ENCODE data around the gene TSPAN17. TPM values are rescaled to one million over a fixed set of nuclear protein-coding genes. Genes with fewer than 3 reads are reported as not detected.

TSPAN17 gene
- total and polyA plus RNA-seq, 10 of the 15 experiments (the other 5 are each of a cell fraction or from before 2014, with no cell fraction given), result 0.24 to 17.1 (median 10.4) TPM

DNA sequence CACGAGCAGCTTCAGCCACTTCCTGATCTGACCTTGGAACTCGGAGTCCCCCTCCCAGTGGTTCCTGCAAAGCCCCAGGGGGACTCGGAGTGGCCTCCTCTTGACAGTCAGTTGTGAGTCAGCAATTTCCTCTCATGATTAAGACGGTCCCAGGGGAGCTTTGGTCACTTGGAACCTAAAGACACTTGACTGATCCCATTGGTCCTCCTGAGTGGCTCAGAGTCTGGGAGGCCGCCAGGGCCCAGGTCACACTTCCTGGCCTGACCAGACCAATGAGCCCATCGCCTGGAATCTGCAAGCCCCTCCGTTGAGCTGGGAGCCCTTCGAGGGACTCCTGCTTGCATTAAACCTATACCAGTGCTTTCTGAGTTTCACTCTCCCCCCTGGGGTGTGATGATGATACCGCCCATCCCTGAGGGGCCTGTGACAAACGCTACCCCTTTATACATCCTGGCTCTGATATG lies 29.1 kb downstream of the TSPAN17 start (continued):
- TF ChIP-seq ZBED1 (IDR thresholded peaks at IDR 0.05; ENCODE audit: borderline replicate concordance) (no peak), NFYB (IDR thresholded peaks at IDR 0.05; ENCODE audit: insufficient read depth, low read depth, low read length) (peak; percentile 36; the same call in 1 of the 2 replicates), RFX5 (IDR thresholded peaks at IDR 0.05; ENCODE audit: low read depth, low read length) (no peak), NR2F1 (conservative IDR thresholded peaks at IDR 0.05) (peak; percentile 64), BCL11A (IDR thresholded peaks at IDR 0.05; ENCODE audit: low read depth, low read length) (peak; percentile 68; the same call in 1 of the 2 replicates), IKZF1 (conservative IDR thresholded peaks at IDR 0.05) (peak; percentile 54; the same call in 1 of the 2 replicates), RUNX3 (IDR thresholded peaks at IDR 0.05; ENCODE audit: low read length) (peak; percentile 27; the same call in 1 of the 2 replicates)
- TF ChIP-seq, protein P1, sequence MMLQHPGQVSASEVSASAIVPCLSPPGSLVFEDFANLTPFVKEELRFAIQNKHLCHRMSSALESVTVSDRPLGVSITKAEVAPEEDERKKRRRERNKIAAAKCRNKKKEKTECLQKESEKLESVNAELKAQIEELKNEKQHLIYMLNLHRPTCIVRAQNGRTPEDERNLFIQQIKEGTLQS (IDR thresholded peaks at IDR 0.05; ENCODE audit: borderline replicate concordance, extremely low read depth, low read depth, low read length), result no peak

DNA sequence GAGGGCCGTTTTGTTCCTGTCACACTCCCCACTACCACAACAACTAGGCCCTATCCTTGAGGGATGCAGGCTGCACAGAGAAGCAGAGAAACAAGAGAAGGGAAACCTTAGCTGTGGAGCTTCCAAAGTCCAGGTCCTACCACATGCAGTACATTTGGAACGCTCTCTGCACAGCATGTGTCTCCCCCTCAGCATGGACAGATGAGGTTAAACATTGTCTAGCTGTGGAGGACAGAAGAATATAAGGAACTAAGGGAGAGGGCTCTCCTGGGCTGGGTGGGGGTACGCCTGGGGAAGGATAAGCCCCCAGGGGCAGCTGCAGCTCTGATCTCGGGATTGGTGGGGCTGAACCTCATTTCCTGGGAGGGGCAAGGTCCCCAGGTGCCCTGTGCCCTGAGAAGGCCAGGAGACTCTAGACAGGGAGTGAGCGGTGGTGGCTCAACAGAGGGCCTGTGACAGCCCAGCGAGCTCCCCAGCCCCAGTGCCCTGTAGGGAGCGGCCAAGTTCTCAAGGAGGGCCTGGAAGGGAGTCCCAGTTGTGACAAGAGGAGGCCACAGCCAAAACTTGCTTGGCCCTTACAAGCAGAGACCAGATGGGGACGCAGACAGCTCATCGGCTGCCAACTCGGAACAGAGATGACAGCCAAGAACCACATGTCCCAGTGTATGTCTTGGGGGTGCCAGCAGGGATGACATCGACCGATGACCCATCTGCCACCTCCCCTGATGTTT lies 30.1 kb downstream of the TSPAN17 start:
- Histone ChIP-seq H3K4me1 (ENCODE audit: control insufficient read depth, insufficient read depth, low read length) (no peaks in the 10 kb centered on the region), H3K9ac (ENCODE audit: control insufficient read depth, insufficient read depth, low read length) (no peak overlapping the region), H3K4me2 (ENCODE audit: control insufficient read depth, insufficient read depth) (no peak overlapping the region), H4K20me1 (ENCODE audit: control insufficient read depth, insufficient read depth) (no peaks in the 10 kb centered on the region), H2AFZ (ENCODE audit: control insufficient read depth, low read depth, low read length) (no peak overlapping the region), H3K79me2 (ENCODE audit: control insufficient read depth, insufficient read depth, low read length) (no peaks in the 10 kb centered on the region), H3K27ac (ENCODE audit: control insufficient read depth, insufficient read depth) (no peak overlapping the region), H3K9me3 (replicated peaks; ENCODE audit: control insufficient read depth, insufficient read depth, low read length) (no peaks in the 10 kb centered on the region), H3K27me3 (replicated peaks in 1 of 2; ENCODE audit: control insufficient read depth in 2 of 2, insufficient read depth in 2 of 2, low read length in 1 of 2) (peaks cover 2 to 5% of the 10 kb centered on the region in 2 experiments; a peak in 2 of 4 replicates), H3K4me3 (no peak overlapping the region), H3K36me3 (ENCODE audit: control insufficient read depth in 2 of 2, insufficient read depth in 2 of 2, low read length in 1 of 2) (no peaks in the 10 kb centered on the region)
- DNase-seq (ENCODE audit: low read depth, low spot score), result no peak
- ChIA-PET POLR2A (no interaction called here), SMC1A (ENCODE audit: uncharacterized antibody, unreplicated experiment) (interaction anchor here (2.0 kb wide), 1 partner anchor 17 kb away, joined by 7 read pairs; no protein-coding TSS in a partner anchor), CTCF (interaction anchor here (3.2 kb wide), 1 partner anchor 17 kb away, joined by 25 read pairs; no protein-coding TSS in a partner anchor), RAD21 (ENCODE audit: unreplicated experiment) (interaction anchor here (2.9 kb wide), 1 partner anchor 17 kb away, joined by 16 read pairs; no protein-coding TSS in a partner anchor)
- no peak for ATAC-seq
- intact Hi-C loops (cut with micrococcal nuclease; ENCODE audit: unreplicated experiment), result no loop called here
- WGBS (ENCODE audit: insufficient coverage, insufficient replicate concordance, low lambda C conversion rate, missing lambda C conversion rate), result 60% methylated on average over 12 of the region's 12 CpGs
- BruUV-seq (replicated peaks), result no TSS peak
- in situ Hi-C loops (cut with MboI), result no loop called here
- FAIRE-seq, result no peak
- TF ChIP-seq CHD4 (IDR thresholded peaks at IDR 0.05) (no peak), MEF2A (IDR thresholded peaks at IDR 0.05; ENCODE audit: insufficient read depth, low read depth, low read length) (no peak), SRF (IDR thresholded peaks at IDR 0.05; ENCODE audit: low read depth in 2 of 2, low read length in 2 of 2) (no peak), SMAD5 (IDR thresholded peaks at IDR 0.05; ENCODE audit: low read depth) (no peak), EGR1 (IDR thresholded peaks at IDR 0.05; ENCODE audit: borderline replicate concordance in 1 of 2, low read depth in 2 of 2, low read length in 2 of 2) (no peak), HCFC1 (IDR thresholded peaks at IDR 0.05; ENCODE audit: low read length) (no peak), ZNF207 (IDR thresholded peaks at IDR 0.05; ENCODE audit: borderline replicate concordance) (no peak), WRNIP1 (IDR thresholded peaks at IDR 0.05; ENCODE audit: borderline replicate concordance, low read depth, low read length) (no peak), SMAD1 (IDR thresholded peaks at IDR 0.05; ENCODE audit: low read depth, partially characterized antibody) (no peak), KDM1A (IDR thresholded peaks at IDR 0.05; ENCODE audit: borderline replicate concordance) (no peak), PAX8 (IDR thresholded peaks at IDR 0.05) (no peak), RFX5 (IDR thresholded peaks at IDR 0.05; ENCODE audit: low read depth, low read length) (no peak), SPI1 (IDR thresholded peaks at IDR 0.05; ENCODE audit: borderline replicate concordance, insufficient read depth, low read depth, low read length) (no peak), LARP7 (IDR thresholded peaks at IDR 0.05) (no peak), NR2C2 (IDR thresholded peaks at IDR 0.05; ENCODE audit: borderline replicate concordance, control insufficient read depth, insufficient read length, low read depth) (no peak), ASH2L (IDR thresholded peaks at IDR 0.05; ENCODE audit: borderline replicate concordance, low read depth) (no peak)
- TF ChIP-seq, protein P2, sequence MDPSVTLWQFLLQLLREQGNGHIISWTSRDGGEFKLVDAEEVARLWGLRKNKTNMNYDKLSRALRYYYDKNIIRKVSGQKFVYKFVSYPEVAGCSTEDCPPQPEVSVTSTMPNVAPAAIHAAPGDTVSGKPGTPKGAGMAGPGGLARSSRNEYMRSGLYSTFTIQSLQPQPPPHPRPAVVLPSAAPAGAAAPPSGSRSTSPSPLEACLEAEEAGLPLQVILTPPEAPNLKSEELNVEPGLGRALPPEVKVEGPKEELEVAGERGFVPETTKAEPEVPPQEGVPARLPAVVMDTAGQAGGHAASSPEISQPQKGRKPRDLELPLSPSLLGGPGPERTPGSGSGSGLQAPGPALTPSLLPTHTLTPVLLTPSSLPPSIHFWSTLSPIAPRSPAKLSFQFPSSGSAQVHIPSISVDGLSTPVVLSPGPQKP (IDR thresholded peaks at IDR 0.05; ENCODE audit: low read depth, low read length), result no peak
